Measurements from ENCODE around the gene SAP25.
A peak's percentile ranks its signal among the peaks of the same experiment; 100 is the strongest.

The SAP25 gene

GRCh38 chr7:100584683-100585510 lies 11.2 kb upstream of the SAP25 start:
- H3K9me3 ChIP-seq = no peaks in the 10 kb centered on the region
- peak overlapping the region; percentile 89 to 90 for H3K27ac ChIP-seq
- no peak for DNase-seq
- peaks cover 0 to 47% (median 28%) of the 10 kb centered on the region in 4 donors for H3K4me1 ChIP-seq
- peak overlapping the region; percentile 82 to 84 for H3K4me3 ChIP-seq
- intact Hi-C loops (cut with DNase I; ENCODE audit: low total_unique reads) = loop anchor here (5.0 kb wide), 1 partner anchor 92 kb away; no protein-coding TSS in a partner anchor
- H3K36me3 ChIP-seq = peaks cover 22 to 27% (median 24%) of the 10 kb centered on the region in 3 donors
- peaks cover 0 to 2% of the 10 kb centered on the region in 2 donors for H3K27me3 ChIP-seq
- TF ChIP-seq CTCF (IDR thresholded peaks at IDR 0.05) = no peak

GRCh38 chr7:100584054-100584682 lies 10.5 kb upstream of the SAP25 start:
- peak in 1 of 2 donors; percentile 64 for DNase-seq
- Histone ChIP-seq H3K27me3 (no peaks in the 10 kb centered on the region), H3K4me3 (peak overlapping the region; percentile 82 to 84), H3K27ac (no peak overlapping the region), H3K36me3 (peaks cover 29 to 35% (median 31%) of the 10 kb centered on the region in 3 donors), H3K4me1 (peaks cover 0 to 47% (median 28%) of the 10 kb centered on the region in 4 donors), H3K9me3 (no peaks in the 10 kb centered on the region)
- intact Hi-C loops (cut with DNase I; ENCODE audit: low total_unique reads) = no loop called here
- no peak for TF ChIP-seq CTCF (IDR thresholded peaks at IDR 0.05)

- Histone ChIP-seq H3K9me3 (no peaks in the 10 kb centered on the region), H3K36me3 (peaks cover 37 to 42% (median 39%) of the 10 kb centered on the region in 3 donors), H3K27me3 (no peaks in the 10 kb centered on the region), H3K27ac (no peak overlapping the region), H3K4me3 (peak overlapping the region; percentile 82 to 84), H3K4me1 (peaks cover 0 to 47% (median 28%) of the 10 kb centered on the region in 4 donors)
- intact Hi-C loops (cut with DNase I; ENCODE audit: low total_unique reads) = no loop called here
- no peak for TF ChIP-seq CTCF (IDR thresholded peaks at IDR 0.05)
- peak; percentile 74 to 82 for DNase-seq
Observed at GRCh38 chr7:100583132-100584053, 9.7 kb upstream of the SAP25 start.

- no peak overlapping the region for H3K27ac ChIP-seq
- H3K9me3 ChIP-seq = no peaks in the 10 kb centered on the region
- no peak overlapping the region for H3K4me3 ChIP-seq
- peaks cover 44 to 50% (median 47%) of the 10 kb centered on the region in 3 donors for H3K36me3 ChIP-seq
- H3K4me1 ChIP-seq = peaks cover 0 to 47% (median 26%) of the 10 kb centered on the region in 4 donors
- TF ChIP-seq CTCF (IDR thresholded peaks at IDR 0.05) = no peak
- H3K27me3 ChIP-seq = no peaks in the 10 kb centered on the region
- DNase-seq = no peak
- intact Hi-C loops (cut with DNase I; ENCODE audit: low total_unique reads) = no loop called here
Observed at GRCh38 chr7:100582650-100583049, 8.9 kb upstream of the SAP25 start.

GRCh38 chr7:100582041-100582579 lies 8.4 kb upstream of the SAP25 start:
- Histone ChIP-seq H3K27ac (no peak overlapping the region), H3K36me3 (peaks cover 50 to 55% (median 52%) of the 10 kb centered on the region in 3 donors), H3K4me3 (no peak overlapping the region), H3K9me3 (no peaks in the 10 kb centered on the region), H3K4me1 (peaks cover 0 to 43% (median 24%) of the 10 kb centered on the region in 4 donors), H3K27me3 (no peaks in the 10 kb centered on the region)
- TF ChIP-seq CTCF (IDR thresholded peaks at IDR 0.05) = no peak
- intact Hi-C loops (cut with DNase I; ENCODE audit: low total_unique reads) = no loop called here
- no peak for DNase-seq
